GM21515 (cell line): ENCODE results near the gene MATK.
"Not testable (repeated sequence)": the region's sequence is repeated elsewhere in the genome, so short reads cannot be mapped to it uniquely, and the experiment has no call there.

Experiments
- ATAC-seq: cut with Tn5 transposase; IDR thresholded peaks from one replicate; pipeline ENCODE4 v1.9.1; 2021; ENCODE audit not compliant: unreplicated experiment

The MATK gene

DNA sequence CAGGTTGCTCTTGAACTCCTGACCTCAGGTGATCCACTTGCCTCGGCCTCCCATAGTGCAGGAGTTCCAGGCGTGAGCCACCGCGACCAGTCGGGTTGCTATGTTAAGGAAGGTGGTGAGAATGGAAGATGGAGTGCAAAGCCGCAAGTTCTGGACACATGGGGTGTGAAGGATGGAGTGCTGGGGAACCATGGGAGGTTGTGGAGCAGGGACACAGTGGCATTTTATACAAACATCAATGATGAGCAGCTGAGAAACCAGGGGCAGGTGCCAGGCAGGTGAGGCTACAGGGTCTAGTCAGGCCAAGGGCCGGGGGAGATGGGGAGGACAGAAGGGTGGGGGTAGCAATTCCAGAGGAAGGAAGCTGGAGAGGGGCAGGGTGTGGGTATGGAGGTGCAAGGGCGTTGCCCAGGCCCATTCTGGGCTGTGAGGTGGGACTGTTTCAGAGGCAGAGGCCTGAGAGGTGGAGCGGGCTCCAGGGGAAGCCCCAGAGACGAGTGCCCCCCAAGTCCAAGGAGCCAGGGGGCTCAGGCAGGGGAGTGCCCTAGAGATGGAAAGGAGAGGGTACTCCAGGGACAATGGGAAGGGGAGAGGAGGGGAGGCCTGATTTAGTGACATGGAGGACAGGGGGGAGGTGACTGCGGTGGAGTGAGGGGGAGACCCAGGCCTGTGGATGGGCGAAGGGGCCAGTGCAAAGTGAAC lies 12.2 kb downstream of the MATK start:
- no peak for ATAC-seq

DNA sequence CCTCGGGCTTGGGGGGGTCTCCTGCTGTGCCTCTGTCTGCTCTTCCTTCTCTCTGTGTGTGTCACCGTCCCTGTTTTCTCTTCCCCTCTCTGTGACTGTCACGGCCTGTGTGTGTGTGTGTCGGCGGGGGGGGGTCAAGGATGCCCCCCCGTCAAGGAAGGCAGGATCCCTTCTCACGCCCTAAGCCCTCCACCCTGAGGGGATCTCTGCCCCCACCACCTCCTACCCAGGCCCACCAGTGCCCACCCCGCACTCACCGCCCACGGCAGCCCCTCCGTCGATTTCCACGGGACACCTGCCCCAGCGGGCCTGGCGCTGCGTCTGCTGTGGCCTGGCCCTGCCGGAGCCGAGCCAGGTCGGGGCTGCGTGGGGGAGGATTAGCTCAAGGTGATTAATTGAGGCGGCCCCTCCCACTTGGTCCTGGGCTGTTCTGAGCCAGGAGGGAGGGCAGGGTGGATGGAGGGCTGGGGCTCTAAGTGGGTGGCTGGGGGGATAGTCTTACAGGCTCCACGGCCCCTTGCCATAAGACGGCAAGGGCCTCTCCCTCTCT lies 14.2 kb downstream of the MATK start, which contains the start of gene RAX2:
Gene RAX2 (minus strand): TSS at position 323 of the 550 bp plus-strand sequence. CDS start 486 bp downstream, outside the sequence.
- ATAC-seq: no peak

DNA sequence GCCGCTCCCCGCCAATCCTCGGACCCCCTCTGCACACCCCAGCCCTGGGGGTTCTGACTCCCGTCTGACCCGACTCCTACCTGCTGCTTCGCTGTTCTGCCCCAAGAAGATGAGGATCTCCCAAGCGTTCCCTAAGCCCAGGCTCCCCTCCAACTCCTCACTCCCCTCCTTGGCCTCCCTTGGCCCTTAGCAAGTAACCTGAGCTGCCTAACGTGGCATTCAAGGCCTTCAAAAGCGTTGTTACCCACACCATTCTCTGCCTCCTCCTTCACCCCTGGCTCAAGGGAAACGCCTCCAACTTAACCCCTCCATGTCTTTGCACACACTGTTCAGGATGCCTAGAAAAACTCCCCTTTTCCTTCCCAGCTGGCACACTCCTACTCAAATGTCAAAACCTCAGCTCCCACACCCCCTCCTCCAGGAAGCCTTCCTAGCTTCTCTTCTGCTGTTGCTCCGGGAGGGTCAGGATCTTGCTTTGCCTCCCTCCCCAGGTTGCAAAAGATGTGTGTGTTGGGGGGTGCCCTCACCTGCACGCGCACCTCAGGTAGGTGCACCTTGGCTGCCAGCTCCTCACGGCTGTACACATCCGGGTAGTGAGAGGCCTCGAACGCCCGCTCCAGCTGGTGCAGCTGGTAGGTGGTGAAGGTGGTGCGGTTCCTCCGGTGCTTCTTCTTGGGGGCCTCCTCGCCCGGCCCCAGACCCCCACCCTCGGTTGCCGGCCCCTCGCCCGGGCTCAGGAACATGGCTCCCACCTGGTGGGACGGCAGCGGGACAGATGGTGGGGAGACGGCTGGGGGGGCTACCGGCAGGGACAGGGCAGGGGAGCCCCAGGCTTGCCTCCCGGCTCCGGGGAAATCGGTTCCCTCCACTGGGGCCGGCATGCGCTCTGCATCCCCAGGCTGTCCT lies 14.9 kb downstream of the MATK start:
- ATAC-seq: no peak

DNA sequence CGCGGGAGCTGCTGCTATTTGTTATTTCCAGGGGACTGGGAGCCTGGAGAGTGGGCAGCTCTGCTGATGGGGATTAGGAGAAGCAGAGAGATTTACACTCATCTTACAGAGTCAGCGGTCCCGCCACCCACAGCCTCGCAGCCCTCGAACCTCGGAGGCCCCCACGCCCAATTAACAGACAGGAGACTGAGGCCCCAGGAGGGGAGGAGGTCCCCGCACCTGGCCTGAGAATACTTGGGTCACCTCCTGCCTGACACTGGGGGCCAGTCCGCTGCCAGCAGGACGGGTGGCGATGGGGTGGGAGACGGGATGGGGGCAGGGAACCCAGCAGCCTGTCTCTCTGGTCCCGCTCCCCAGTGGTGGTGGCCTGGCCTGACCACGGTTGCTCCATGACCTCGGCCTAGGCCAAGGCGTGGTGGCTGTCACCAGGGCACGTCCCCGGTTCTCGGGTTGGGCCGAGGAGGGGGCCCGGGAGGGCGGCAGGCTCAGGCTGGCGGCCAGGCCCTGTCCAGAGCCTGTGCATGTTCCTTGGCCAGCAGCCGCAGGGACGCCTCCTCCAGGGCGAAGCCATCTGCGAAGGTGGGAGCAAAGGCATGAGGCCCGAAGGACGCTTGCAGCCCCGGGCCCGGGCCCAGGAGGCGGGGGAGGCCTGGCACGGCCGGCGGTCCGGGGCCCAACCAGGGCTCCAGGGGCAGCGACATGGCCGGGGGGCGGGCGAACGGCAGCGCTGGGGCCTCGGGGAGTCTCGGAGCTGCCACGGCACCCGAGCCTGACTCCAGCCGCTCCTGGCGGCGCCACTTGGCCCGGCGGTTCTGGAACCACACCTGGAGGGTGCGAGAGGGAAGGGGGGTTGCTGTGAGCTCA lies 15.8 kb downstream of the MATK start:
- no peak for ATAC-seq

DNA sequence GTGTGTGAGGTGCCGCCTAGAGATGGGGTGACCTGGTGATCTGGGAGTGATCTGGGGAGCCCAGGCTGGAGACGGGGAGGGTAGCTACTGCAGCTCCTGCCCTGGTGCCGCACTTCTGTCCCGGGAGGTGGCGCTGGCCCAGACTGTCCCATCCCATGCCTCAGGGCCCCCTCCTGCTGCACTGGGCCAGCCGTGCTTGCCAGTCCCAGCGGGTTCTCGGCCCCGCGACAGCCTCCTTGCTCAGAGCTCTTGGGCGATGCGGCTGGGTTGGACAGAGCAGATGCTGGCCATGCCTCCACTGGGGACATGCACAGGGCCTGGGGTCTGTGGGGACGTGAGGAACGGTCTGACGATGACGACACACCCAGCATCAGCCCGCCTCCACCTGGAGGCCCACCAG lies 16.7 kb downstream of the MATK start:
- no peak for ATAC-seq

DNA sequence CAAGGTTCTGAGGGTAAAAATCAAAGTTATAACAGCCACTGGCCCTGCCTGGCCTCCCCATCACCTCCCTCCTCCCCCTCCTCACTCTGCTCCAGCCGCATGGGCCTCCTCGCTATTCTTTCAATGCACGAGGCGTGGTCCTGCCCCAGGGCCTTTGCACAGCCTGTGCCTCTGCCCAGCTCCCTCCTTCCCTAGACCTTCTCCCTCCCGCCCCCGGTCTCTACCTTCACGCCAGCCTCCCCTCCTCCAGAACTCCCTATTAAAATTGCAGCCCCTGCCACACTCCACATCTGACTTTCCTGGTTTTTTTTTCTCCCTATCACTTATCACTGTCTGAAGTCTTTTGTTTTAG lies 17.5 kb downstream of the MATK start:
- no peak for ATAC-seq

DNA sequence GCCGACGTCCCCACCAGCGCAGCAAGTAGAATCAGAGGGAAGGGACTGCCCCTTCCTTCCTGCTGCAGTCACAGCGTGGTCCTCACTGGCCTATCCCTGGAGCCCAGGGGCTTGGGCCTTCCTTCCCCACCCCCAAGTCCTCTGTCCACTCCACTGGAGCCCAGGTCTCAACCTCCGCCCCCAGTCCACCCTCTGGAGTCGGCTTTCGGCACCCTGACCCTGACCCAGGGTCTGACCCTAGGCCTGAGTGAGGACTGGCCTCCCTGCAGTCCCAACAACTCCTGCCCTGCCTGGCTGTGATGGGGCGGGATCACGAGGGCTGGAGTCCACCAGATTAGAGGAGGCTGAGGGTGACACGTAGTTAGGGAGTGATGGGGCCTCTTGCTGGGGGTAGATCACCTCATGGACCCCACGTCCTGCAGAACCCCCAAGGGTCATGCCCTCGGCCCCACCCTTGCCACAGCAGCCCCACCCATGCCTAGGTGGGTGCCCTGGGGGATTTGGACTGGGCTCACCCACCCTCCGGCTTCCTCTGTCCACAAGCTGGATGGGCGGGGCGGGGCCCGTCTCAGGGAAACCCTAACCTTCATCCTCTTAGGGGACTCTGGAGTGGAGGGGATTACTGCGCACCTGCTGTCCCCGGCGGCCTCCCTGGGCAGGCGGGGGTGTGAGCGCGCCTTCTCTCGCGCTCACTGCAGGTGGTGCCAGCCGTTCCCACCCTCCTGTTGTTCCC lies 18.0 kb downstream of the MATK start:
- ATAC-seq: no peak

DNA sequence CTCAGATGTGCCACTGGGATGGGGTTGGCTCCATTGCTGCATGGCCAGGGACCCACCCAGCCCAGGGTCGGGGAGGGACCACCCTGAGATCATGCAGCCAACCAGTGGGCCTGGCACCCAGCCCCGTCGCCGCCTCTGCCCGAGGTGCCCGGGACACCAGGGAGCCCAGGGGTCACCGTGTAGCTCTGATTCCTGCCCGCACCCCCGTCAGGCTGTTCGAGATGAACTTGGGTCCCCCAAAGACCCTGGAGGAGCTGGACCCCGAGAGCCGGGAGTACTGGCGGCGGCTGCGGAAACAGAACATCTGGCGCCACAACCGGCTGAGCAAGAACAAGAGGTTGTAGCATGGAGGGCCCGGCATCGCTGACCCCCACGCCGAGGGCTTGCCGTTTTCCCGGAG lies 19.1 kb downstream of the MATK start:
- no peak for ATAC-seq

DNA sequence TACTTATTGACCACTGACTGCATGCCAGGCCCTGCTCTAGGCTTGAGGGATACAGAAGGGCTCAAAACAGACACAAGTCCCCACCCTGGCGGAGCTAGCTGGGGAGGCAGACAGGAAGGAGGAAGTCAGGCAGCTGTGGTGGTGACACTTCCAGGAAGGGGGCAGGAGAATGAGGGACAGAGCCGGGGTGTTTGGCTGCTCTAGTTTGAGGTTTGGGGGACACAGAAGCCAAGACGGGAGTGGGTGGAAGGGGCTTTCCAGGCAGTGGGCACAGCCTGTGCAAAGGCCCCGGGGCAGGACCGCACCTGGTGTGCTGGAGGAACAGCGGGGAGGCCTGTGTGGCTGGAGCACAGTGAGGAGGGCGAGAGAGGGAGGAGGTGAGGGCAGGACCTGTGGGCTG lies 19.7 kb downstream of the MATK start:
- no peak for ATAC-seq

DNA sequence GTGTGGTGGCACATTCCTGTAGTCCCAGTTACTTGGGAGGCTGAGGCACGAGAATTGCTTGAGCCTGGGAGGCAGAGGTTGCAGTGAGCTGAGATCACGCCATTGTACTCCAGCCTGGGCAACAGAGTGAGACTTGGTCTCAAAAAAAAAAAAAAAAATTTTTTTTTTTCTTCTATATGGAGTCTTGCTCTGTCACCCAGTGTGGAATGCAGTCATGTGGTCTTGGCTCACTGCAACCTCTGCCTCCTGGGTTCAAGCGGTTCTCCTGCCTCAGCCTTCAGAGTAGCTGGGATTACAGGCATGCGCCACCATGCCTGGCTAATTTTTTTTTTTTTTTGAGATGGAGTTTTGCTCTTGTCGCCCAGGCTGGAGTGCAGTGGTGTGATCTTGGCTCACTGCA lies 20.4 kb downstream of the MATK start:
- not testable (repeated sequence) for ATAC-seq

DNA sequence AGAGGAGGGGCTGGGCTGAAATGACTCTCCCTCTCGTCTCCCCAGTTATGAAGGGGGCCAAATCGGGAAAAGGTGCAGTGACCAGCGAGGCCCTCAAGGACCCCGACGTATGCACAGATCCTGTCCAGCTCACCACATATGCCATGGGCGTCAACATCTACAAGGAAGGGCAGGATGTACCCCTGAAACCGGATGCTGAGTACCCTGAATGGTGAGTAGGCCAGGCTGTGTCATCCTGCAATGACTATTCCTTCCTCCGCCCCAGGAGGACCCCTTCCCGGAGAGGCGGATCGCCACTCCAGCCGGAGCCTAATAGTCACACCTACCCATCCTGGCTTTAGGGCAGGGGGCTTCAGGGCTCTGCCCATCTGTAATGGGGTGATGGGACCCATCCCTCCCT lies 21.1 kb downstream of the MATK start:
- no peak for ATAC-seq

DNA sequence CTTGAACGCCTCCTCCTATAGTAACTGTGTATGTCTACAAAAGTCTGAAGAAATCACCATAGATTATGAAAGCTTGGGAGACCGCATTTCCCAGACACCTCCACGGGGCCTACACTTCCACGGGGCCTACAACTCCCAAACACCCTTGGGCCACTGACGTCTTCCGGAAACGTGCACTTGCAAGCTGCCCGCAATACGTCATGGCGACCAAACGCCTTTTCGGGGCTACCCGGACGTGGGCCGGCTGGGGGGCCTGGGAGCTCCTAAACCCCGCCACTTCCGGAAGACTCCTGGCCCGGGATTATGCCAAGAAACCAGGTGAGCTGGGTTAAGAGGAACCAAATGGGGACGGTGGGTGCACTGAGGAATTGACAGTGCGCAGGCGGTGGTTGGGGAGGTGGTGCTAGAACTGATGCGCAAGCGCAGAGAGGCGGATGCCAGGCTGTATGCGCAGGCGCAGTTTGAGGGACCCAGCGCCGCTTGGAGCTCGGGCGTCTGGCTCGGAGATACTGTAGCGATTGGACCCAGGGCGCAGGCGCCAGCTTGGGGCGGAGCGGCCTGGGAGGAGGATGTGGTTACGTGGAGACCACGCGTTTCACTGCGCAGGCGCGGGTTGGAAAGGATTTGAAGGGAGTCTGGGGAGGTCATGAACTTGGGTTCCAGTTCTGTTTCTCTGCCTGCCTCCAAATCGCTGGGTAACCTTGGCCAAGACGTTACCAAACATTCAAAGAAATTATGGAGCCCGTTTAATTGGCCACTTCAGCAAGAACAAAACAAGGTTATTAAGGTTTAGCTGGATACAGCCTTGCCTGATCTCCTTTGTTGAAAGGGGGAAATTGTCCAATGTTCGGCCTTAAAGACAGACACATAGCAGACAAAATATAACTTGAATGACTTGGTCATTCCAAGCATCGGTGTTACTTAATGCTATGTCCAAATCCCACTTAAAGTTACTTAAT lies 23.4 kb downstream of the MATK start, which contains the start of gene MRPL54:
Gene MRPL54 (plus strand): TSS at position 182 of the 959 bp plus-strand sequence. CDS start 19 bp downstream, at position 201.
- peak; percentile 65 for ATAC-seq

DNA sequence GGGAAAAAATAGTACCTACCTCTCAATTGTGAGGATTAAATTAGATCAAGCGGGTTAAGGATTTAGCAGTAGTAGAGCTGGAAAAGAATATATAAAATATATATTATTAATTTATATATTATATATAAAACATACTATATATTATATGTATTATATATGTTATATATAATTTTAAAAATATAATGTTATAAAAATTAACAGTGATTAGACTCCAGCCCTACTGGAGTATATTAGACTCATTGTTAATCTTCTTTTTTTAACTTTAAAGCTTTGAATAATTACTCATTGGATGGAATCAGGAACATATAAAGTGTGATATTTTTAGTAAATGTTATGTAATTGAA lies 24.1 kb downstream of the MATK start:
- no peak for ATAC-seq

DNA sequence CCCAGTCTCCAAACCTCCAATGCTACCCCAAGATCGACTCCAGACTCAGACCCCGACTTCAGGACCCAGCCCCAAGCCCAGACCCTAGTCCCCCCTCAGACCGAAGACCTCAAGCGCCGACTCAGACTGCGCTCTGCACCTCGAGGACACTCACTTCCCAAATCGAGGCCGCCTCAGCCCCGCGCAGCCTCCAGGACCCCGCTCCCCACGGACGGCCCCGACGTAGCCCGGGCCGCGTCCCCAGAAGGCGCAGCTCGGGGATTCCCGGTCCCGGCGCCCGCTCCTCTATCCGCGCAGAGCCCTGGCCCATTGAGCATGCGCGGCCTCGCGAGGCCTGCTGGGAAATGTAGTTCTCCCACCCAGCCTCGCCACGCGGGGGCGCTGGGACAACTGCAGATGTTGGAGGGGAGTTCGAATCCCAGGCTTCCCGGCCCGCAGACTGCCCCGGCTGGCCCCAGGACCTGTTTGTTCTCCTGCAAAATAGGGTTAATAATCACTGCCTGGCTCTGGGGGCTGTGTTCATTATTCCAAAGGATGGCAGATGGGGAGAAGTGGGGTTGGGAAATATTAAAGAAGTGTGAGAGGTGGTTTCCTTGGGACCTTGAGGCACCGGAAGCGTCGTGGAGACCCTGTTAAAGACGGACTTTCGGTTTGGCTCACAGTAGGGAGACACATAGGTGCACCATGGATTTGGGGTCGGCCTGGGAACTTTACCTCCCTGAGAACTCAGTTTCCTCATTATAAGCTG lies 24.6 kb downstream of the MATK start, which contains the start of gene APBA3:
Gene APBA3 (minus strand): TSS at position 311 of the 748 bp plus-strand sequence. CDS start 1,428 bp downstream, outside the sequence.
- ATAC-seq: peak; percentile 57

DNA sequence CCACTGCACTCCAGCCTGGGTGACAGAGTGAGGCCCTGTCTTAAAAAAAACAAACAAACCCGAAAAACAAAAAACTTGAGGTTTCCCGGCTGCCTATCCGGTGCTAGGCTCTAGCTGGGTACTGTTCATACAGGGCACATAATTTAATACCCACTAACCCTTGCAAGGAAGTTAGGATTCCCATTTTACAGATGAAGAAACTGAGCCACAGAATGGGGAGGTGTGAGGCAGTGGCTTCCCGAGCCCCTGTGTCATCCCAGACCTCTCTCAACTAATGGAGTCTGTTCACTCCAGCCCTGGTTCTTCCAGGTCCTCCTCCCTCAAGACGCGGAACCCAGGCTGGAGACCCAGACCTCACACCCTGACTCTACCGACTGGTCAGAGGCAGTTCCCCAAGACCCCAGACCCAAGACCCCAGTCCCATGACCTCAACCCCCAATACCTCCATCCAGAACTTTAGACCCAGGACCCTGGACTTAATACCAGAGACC lies 25.3 kb downstream of the MATK start:
- no peak for ATAC-seq

DNA sequence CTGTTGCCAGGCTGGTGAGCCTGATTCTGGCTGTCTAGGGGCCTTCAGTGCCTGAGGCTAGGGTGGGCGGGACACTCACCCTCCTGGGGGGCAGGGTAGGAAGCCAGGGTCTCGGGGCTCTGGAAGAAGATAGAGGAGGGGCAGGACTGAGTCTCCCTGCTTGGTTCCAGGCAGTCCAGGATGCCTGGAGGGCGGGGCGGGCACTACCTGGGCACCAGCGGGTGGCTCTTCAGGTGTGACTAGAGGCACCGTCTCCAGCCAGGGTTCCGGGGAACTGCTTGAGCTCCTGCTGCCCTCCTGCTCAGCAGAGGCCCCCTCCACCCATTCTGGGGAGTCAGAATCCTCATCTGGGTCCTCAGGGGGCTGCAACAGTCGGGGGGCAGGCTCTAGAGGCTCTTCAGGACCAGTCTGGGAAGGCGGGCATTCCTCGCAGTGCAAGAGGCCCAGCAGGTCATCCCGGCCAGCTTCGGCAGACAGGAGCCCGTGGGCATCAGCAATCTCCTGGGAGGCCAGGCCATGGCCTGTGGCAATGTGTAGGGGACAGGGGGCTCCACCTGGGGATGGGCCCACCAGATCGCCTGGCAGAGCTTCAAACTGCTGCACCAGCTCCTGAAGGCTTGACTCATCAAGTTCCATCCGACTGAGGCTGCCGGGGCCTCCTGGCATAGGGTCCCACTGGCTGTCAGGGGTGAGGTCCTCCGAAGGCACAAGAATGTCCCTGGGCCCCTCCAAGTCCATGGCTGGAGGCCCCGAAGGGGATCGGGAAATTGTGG lies 26.5 kb downstream of the MATK start:
- ATAC-seq: no peak

DNA sequence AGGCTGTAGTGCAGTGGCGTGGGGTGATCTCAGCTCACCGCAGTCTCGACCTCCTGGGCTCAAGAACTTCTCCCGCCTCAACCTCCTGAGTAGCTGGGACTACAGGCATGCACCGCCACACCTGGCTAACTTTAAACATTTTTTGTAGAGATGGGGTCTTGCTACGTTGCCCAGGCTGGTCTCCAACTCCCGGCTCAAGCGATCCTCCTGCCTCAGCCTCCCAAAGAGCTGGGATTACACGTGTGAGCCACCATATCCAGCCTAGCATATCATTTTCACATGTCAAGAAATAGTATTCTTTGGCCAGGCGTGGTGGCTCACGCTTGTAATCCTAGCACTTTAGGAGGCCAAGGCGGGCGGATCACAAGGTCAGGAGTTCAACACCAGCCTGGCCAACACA lies 27.9 kb downstream of the MATK start:
- ATAC-seq: not testable (repeated sequence)
